Gastrocnemius medialis (tissue), 4 donors: Measurements from ENCODE around the gene CFAP47.

Source experiments
- CTCF ChIP-seq, 5 experiments: fragments of 450-650 bp in 3 of 5; fragments of 200-600 bp in 2 of 5; sonication (generic) in 2 of 5; IDR thresholded peaks in 4 of 5; conservative IDR thresholded peaks in 1 of 5; 1 replicate in 4 of 5; 2 replicates in 1 of 5; pipeline ENCODE4 v1.5.1; 2016 to 2019; ENCODE audit warnings: antibody characterized with exemption in 5 of 5, mild to moderate bottlenecking in 3 of 5, moderate library complexity in 3 of 5
- POLR2A ChIP-seq, 2 donors: fragments of 450-650 bp; IDR thresholded peaks; one replicate each; pipeline ENCODE4 v1.6.1; 2017; ENCODE audit warnings: antibody characterized with exemption in 2 of 2, mild to moderate bottlenecking in 2 of 2, moderate library complexity in 2 of 2

GRCh38 chrX:36241397-36241796, 321.9 kb downstream of the CFAP47 start:
- TF ChIP-seq CTCF (IDR thresholded peaks at IDR 0.05 in 4 of 5, conservative IDR thresholded peaks at IDR 0.05 in 1 of 5), result no peak
- no peak for TF ChIP-seq POLR2A (IDR thresholded peaks at IDR 0.05)
